NCI-H2196 (cell line): ENCODE results near the gene RGL2.
A peak's percentile ranks its signal among the peaks of the same experiment; 100 is the strongest.
"Not testable (repeated sequence)": the region's sequence is repeated elsewhere in the genome, so short reads cannot be mapped to it uniquely, and the experiment has no call there.

ENCODE experiments used
- DNase-seq: peaks from one replicate; lab custom pipeline; 2025; ENCODE audit not compliant: unreplicated experiment; lab: John Stamatoyannopoulos, UW

Gene RGL2

GRCh38 chr6:33273924-33274902, 24.5 kb downstream of the RGL2 start:
- no peak for DNase-seq

- no peak for DNase-seq
These were observed 25.4 kb downstream of the RGL2 start for GRCh38 chr6:33273129-33273923.

DNA sequence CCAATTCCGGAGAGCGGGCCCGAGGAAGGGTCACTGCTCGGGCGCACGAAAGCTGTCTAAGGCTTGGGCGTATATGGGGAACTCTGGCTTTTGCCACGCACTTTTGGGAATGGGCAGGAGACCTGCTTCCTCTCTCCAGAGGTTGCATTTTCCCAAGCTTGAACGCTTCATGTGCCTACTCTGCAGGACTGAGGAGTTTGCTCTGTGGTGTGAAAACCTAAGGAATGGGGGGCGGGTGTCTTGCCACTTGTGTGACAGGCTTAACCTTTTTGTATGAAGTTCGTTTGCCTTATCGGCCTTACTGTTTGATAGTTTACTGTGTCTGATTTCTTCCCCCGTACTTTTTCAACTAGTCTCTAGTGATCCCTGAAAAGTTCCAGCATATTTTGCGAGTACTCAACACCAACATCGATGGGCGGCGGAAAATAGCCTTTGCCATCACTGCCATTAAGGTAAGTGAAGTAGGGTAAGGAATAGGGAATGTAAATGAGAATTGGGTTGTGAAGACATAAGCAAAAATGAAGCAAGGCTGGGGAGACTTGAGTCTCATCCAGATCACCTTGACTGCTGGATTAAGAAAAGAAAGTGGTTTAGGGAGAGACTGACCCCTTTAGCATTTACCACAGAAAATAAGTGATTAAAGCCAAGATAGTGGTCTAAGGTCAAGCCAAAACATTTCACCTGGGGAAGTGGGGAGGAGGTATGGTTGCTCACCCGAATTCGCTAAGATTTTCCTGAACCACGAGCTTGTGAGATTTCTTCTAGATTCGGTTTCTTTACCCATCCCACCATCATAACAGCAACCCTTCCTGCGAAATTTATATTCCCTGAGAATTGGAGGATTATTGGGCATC, 26.2 kb downstream of the RGL2 start:
- no peak for DNase-seq

DNA sequence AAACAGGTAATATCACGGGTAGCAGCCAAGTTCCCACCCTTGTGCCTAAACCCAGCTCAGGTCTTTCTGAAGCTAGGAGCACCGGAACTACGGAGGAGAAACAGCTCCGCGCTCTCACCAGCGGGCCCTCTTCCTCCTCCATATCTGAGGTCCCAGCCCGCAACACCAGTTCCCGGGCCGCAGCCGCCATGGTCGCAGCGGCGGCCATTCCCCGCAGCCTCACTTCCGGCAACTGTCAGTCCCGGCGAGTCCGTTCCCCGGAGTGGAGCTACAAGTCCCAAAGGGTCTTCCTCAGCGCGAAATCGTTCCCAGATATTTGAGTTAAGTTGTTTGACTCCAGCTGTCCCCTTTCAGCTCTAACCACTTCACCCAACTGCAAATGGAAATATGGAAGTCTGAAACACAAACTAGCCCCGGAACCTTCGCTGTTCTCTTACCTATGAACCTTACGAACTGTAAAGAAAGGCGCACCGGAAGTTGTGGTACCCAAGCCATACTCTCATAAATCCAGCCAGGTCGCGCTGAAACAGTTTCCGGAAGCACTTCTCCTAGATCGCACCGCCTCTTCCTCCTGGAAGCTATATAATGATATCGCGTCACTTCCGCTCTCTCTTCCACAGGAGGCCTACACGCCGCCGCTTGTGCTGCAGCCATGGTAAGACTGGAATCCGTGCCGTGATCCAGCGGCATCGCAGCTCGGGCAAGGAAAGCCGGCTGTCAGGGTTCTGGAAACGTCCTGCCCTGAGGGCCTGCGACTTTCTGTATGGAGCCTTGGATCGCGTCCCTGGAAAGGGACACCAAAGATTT, 27.1 kb downstream of the RGL2 start, which contains the start of the genes RPS18 and VPS52:
RPS18 (plus strand) TSS at position 608 of the 807 bp plus-strand sequence; CDS start at position 653, 45 bp downstream.
VPS52 (minus strand) TSS at position 409 of the 807 bp plus-strand sequence; CDS start at position 208, 201 bp downstream.
- DNase-seq = peak; percentile 99

DNA sequence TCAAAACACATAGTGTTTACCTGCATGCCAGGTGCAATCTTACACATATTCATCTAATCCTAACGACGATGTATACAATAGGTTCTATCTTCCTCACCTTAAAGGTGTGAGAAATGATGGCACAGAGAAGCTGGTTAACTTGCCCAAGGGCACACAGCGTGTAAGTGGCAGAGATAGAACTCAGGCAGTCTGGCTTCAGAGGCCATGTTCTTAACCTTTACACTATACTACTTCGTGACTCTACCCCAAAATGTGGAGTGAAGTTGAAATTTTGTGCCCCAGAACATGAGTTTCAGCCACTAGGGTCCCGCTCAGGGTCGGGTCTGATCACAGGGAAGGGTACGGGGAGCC, 27.6 kb downstream of the RGL2 start:
- DNase-seq = no peak

GRCh38 chr6:33264015-33264414, 34.7 kb downstream of the RGL2 start:
- DNase-seq = no peak

DNA sequence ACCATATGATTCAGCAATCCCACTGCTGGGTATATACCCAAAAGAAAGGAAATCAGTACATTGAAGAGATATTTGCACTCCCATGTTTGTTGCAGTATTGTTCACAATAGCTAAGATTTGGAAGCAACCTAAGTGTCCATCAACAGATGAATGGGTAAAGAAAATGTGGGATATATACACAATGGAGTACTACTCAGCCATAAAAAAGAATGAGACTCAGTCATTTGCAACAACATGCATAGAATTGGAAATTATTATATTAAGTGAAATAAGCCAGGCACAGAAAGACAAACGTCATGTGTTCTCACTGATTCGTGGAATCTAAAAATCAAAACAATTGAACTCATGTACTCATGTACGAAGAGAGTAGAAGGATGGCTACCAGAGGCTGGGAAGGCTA, 36.3 kb downstream of the RGL2 start:
- not testable (repeated sequence) for DNase-seq

- DNase-seq = no peak
These were observed 39.7 kb downstream of the RGL2 start for GRCh38 chr6:33259032-33259431.

DNA sequence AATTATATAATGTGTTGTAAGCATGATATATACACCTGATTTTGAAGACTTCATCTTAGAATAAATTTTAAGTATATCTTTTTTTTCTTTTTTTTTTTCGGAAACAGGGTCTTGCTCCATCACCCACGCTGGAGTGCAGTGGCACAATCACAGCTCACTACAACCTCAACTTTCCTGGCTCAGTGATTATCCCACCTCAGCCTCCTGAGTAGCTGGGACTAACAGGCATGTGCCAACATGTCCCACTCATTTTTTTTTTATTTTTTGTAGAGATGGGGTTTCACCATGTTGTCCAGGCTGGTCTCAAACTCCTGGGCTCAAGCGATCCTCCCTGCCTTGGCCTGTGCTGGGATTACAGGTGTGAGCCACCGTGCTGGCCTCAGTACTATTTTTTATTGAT, 44.2 kb downstream of the RGL2 start:
- no peak for DNase-seq

- no peak for DNase-seq
These were observed 46.0 kb downstream of the RGL2 start for GRCh38 chr6:33252759-33253158.

GRCh38 chr6:33251395-33252012, 47.2 kb downstream of the RGL2 start:
- no peak for DNase-seq

DNA sequence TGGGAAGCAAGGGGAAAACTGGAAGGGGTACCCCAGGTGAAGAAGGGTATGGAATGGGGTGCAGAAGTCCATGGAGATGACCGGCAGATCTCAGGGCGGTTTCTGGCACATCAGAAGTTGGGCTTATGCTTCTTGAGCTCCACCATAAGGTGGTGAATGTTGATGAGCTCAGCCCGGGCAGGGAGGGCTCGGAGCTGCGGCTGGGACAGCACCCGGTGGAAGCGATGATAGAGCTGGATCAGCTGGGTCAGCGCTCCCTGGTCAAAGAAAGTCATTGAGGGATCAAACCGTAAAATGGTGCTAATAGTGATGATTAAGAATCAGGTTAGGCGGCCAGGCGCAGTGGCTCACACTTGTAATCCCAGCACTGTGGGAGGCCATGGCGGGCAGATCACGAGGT, 48.0 kb downstream of the RGL2 start:
- DNase-seq = no peak

DNA sequence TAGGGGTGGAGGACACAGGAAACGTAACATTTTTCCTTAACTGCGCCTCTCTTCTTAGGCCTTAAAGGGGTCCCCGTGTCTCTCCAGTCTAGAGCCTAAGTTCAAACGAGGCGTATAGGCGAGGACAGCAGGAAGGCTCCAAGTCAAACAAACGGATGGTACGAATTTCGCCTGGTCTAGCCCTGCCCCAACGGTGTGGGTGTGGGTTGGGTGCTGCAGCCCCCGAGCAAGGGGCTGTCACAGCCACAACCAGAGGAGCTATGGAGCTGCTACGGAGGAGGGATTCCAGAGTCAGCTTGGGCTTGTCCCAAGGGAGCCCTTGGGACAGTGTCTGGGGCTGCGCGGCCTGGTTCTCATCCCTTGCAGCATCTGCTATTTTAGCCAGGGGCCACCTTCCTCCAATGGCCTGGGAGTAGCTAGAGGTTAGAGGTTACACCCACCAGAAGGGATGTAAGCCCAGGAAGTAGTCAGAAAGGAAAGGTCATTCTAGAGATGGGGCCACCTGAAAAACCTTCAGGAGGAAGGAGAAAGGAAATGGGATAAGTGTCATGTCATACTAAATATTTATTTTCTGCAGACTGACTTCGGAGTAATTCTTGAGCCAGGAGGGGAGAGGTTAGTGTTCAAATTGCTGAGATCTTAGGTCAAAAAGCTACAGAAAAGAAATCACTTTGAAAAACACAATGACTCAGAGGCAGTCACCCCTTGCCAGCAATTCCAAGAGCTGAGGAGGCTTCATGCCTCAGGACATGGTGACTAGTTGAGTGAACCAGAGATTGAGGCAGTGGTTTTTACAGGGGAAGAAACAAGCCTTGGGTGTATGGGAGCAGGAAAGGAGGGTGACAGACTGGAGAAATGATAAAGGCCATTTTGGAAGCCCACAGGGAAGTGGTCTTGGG, 48.8 kb downstream of the RGL2 start:
- no peak for DNase-seq

GRCh38 chr6:33248932-33249731, 49.6 kb downstream of the RGL2 start:
- peak; percentile 100 for DNase-seq

- peak; percentile 72 for DNase-seq
These were observed 50.2 kb downstream of the RGL2 start for GRCh38 chr6:33248643-33248931.

DNA sequence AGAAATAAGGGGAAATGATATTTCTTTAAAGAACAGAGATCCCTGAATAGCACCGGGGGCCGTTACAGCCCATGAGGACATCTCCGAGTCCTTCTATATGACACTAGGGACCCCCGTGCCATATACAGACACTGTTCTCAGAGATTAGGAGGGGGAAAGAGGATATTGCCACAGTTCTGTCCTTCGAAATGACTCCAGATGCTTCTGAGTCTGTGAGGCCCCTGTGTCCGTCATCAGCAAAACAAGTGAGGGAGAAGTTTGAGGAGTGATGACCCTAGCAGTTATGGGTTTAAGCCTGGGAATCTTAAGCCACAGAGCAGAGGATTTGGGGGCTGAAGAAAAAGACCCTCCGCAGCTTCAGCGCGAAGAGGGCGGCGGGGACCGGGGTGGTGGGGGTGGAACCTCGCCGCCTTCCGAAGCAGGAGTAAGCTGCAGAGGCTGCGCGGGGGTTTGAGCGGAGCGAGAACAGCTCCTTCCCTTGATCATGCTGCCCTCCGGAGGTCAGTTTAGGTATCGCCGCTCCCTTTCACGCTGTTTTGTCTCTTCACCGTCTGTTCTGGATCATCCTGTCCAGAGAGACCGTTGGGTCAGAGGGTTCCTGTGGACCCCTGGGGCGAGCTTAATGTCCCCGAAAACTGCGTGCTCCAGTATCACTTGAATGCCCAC, 50.6 kb downstream of the RGL2 start:
- DNase-seq = peak; percentile 96

DNA sequence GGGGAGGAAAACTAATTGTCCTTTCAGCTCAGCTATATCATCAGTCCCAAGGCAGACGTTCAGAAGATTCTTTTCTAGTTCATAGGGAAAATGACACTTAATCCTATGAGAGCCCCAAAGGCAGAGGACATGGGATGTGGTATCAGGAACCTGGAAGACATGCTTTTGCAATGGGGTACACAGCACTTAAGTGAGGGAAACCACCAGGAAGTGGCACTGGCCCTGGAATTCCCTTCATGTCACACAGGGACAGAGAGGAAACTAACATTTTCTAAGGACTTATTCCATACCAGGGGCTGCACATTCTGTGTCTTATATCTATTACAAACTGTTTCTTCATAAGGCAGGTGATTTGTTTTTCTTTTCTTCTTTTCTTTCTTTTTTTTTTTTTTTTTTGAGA, 55.3 kb downstream of the RGL2 start:
- no peak for DNase-seq
